Measurements from ENCODE around the gene SEPTIN10.

GRCh38 chr2:109614715-109615636 is 1.2 kb upstream of the SEPTIN10 start:
- TF ChIP-seq POLR2A (IDR thresholded peaks at IDR 0.05) = no peak
- TF ChIP-seq CTCF (IDR thresholded peaks at IDR 0.05) = no peak
